DMS79 (cell line): ENCODE measurements around the gene SLC38A1.
A peak's percentile ranks its signal among the peaks of the same experiment; 100 is the strongest.
"Not testable (repeated sequence)": the region's sequence is repeated elsewhere in the genome, so short reads cannot be mapped to it uniquely, and the experiment has no call there.

Experiments
- DNase-seq: peaks from one replicate; lab custom pipeline; 2025; lab: John Stamatoyannopoulos, UW

Gene SLC38A1

GRCh38 chr12:46165191-46165590 lies 103.7 kb downstream of the SLC38A1 start:
- no peak for DNase-seq

DNA sequence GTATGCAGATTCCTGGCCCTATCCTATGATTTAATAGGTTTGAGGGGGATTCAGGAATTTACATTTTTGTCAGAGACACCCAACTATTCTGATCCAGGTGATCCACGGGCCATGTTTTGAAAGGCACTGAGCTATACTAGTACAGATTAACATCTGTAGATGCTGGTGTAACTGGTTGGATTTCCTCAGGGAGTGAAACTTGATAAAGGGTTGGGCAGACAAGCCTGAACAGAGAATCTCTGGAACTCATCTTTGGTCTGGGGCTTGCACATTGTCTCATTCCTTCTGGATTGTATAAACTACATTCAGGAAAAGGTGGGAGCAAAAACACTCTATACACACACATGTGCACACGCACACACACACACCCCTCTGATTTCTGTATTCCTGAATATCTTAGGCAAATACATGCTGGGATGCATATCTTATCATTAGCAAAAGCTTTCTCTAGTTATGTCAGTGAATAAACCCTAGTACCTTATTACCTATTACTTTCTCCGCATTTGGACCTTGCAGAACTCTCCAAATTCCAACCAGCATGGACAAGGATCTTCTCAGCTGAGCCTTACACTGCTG lies 104.6 kb downstream of the SLC38A1 start:
- DNase-seq: no peak

DNA sequence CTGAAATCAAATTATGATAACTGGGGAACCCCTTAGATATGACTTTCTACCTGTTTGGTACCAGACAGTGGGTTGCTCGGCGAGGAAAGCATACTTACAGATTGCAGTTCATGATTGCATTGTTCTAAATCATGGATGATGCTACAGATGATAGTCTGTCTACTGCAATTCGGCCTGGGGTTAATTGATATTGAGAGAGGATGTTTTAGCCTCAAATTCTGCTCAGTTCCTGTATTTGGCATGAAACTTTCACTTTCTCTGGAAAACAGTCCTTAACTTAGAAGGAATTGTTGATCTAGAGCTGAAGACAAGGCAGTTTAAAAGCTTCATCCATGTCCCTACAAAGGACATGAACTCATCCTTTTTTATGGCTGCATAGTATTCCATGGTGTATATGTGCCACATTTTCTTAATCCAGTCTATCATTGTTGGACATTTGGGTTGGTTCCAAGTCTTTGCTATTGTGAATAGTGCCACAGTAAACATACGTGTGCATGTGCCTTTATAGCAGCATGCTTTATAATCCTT lies 106.2 kb downstream of the SLC38A1 start:
- not testable (repeated sequence) for DNase-seq

DNA sequence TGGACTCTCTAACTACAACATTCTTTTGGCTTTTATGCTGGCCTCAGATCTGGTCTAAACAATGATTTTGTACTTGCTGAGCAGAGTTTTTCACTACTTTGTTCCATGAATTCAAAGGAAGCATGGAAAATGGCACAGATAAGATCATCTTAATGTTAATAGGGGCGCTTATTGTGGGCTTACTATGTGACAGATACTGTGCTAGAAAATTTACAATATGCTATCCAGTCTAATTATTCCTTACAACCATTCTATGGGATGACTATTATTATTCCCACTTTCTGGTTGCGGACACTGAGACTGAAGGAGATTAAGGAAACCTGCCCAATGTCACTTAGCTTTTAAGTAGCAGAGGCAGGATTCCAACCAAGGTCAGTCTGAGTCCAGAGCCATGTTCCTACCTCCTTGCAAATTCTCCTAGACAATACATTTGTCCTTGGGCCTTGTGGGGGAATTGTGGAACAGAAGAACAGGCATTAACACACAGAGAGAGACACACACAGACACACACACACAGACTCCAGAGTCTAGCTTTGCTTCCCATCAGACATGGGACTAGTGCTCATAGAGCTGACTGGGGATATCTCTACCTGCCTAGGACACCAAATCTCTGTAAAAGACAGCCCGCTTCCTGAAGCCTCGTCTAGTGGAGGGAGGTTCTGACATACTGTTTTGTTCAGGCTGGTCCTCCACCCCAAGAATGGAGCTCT lies 107.7 kb downstream of the SLC38A1 start:
- peak; percentile 63 for DNase-seq

DNA sequence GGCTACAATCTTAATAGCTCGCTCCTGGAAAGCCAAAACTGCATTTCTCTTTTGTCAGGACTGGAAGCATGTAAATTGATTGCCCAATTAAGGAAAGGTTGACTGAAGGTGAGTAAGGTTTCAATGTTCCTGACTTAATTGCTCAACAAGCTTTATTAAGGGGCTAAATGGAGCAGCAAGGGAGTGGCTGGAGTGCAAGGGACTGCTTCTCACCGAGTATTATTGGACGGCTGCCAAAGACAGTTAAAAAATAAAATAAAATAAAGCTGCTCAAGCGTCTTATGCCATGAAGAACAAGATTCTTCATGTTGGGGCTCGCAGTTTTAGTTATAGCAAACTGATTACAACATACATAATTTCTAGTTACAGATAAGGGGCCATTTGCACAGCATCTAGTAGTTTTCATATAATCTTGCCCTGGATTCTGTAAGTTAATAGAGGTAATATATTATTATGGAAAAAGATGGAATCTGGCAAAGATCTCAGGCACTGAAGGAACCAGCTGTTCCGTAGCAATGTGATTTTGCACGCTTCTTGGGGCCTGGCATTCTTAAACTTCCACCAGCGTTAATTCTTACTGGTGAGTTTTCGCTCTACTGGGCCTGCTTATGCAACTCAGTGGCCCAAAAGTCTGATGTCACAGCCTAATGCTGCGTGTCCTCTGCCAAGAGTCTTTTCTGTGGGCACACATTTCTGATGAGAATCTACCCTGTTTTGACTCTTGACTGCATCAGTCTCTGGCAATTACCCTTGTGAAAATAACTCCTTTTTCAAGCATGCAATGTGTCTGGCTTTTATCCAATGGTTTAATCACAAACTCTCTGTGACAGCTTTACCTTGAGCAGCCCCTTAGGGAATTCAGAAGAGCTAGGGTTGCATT lies 108.5 kb downstream of the SLC38A1 start:
- DNase-seq: peak; percentile 96

DNA sequence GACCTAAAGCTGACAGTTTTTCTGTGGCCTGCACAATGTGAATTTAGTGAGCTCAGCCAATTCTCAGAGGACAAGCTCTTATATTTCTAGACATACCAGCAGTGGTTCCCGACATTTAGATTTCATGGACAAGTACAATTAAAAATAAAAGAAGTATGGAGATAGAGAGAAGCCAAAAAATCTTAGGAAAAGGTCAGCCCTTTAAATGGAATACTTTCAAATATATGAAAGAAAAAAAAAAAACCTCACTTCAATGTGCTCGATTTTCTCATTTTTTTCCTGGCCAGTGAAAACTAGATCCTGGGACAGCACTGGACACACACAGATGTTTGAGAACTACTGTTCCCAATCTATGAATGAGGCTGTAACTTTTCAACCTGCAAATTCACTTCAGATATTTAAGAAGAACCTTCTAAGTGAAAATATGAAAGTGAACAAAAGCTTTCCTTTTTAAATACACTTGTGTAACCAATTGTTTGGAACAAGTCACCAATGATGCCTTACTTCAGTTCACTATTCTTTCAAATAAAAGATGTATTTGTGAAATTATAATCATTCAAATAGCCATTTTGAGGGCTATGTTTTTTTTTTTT lies 109.4 kb downstream of the SLC38A1 start:
- peak; percentile 56 for DNase-seq

DNA sequence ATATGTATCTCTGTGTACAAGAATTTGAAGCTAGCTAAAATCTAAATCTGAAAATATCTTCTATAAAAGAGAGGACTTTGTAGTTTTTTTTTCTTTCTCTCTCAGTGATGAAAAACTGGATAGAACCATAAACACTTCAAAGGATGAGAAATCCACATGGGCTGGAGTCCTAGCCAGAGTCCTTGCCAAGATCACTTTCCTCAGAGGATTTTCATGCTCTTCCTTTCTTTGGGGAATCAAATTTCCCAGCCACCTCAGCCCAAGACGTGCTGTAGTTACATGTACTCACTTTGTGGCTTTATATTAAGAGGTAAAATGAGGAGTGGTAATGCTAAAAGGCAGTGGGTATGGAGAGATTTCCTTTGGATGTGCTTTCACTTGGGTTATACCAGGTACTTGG lies 110.3 kb downstream of the SLC38A1 start:
- peak; percentile 28 for DNase-seq

DNA sequence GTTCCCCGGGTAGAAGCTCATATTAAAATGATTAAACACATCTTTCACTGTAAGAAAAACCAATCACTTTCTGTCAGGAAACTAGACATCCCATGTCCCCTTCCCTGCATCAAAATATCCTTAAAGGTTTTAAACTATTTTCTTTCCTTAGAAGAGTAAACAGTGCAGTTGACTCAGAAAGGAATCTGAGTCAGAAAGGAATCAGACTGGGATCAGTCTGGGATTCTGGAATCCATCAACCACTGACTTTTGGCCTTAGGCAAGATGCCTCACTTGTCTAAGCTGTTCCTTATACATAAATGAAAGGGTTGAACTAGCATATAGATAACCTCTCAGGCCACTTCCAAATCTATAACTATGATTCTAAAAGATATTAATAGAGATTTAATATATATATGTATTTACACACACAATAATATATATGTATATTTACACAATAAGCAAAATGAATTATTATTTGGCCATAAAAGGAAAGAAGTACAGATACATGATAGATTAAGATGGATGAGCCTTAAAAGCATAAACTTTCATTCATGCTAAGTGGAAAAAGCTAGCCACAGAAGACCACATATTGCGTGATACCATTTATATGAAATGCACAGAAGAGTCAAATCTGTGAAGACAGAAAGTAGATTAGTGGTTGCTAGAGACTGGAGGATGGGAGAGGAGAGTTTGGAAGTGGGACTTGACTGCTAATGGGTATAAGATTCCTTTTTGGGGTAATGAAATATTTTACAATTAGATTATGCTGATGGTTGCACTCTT lies 114.4 kb downstream of the SLC38A1 start:
- no peak for DNase-seq

GRCh38 chr12:46153268-46153872 lies 115.5 kb downstream of the SLC38A1 start:
- DNase-seq: peak; percentile 6

- DNase-seq: no peak
These were observed 116.4 kb downstream of the SLC38A1 start for GRCh38 chr12:46152456-46152855.

- DNase-seq: no peak
These were observed 118.1 kb downstream of the SLC38A1 start for GRCh38 chr12:46150735-46151134.

DNA sequence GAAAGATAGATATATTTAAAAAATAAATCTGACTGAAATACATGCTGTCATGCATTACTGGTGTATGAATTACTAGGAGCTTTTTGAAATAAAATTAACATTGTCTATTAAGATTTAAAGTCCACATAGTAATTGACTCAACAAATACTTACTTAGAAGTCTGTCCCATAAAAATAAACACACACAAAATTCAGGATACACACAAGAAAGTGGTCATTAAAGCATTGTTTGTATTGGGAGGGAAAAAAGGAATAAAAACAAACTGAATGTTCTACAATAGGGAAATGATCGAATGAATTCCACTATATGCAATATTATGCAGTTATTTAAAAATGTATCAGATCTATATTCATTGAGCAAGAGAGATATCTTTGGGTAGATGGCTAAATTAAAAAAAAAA lies 118.9 kb downstream of the SLC38A1 start:
- DNase-seq: no peak

DNA sequence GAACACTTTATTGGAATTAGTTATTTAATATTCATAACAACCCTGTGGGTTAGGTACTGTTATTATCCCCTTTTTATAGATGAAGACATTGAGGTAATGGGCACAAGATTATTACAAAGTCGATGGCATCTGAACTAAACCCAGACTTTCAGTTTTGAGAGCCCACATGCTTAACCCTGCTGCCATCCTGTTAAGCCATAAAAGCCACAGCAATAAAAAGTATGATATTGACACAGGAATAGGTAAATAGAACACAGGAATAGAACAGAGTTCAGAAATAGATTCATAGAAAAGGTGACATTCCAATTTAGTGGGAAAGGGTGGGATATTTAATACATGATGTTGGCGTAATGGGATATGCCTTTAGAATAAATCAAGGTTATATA lies 119.8 kb downstream of the SLC38A1 start:
- DNase-seq: no peak

GRCh38 chr12:46148327-46149078 lies 120.3 kb downstream of the SLC38A1 start:
- DNase-seq: no peak

DNA sequence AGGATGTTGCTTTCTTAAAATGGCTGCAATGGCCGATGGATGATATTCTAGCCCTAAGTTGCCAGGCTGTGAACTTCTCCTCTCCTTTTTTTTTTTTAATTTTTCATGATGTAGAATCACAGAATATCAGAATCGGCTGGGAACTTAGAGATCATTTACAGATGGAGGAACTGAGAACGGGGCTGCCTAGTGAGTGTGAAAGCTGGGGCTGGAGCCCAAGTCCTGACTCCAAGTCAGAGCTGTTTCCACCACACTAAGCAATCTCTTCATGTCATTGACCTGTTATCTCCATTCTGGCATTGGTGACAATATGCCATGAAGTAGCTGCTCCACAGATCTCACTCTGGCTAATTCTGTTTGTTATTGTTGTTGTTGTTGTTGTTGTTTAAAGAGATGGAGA lies 121.7 kb downstream of the SLC38A1 start:
- DNase-seq: no peak

DNA sequence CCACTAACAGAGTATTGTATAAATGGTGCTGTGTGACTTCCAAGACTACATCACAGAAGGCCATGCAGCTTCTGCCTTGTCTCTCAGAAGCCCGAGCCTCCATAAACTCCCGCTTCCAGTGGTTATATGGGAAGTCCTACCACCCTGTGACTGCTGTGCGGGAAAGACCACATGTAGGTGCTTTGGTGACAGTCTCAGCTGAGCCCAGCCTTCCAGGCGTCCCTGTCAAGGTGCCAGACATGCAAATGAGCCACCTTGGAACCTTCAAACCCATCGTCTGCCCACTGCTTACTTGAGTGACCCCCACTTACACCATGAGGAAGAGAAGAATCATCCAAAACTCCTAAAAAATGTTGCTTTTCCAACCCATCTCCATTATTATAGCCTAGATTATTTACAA lies 123.0 kb downstream of the SLC38A1 start:
- DNase-seq: no peak

- DNase-seq: no peak
These were observed 124.4 kb downstream of the SLC38A1 start for GRCh38 chr12:46144433-46144832.

- DNase-seq: no peak
These were observed 132.6 kb downstream of the SLC38A1 start for GRCh38 chr12:46136249-46136648.

DNA sequence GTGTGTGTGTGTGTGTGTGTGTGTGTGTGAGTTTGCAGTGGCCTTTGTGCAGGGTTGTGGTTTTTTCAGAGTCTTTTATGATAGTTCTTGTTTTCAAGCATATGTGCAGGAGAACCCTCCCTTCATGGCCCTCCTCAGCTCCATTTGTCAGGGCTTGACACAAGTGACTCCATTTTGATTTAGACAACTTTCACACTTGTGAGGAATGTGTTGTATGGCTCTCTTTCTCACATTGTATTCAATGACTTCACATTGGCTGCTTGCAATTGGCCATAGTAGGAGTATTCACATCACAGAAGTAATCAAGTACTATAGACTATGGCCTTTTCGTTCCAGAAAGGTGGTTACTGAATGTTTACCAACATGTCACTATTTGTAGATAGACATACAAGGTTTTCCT lies 133.1 kb downstream of the SLC38A1 start:
- no peak for DNase-seq

DNA sequence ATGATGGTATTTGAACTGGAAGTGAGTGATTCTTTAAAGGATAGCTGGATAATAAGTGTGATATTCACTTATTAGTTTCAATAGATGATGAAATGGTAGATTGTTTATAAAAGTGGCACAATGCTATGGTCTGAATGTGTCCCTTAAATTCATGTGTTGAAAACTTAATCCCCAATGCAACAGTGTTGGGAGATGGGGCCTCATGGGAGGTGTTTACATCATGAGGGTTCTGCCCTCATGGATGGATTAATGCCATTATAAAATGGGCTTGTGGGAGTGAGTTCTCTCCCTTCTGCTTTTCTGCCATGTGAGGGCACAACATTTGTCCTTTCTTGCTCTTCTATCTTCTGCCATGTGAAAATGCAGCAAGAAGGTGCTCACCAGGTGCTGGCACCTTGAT lies 134.0 kb downstream of the SLC38A1 start:
- no peak for DNase-seq
